Inflammatory macrophage (primary cell): ENCODE measurements around the gene CHTF8.

Experiments used
- DNase-seq, 2 donors: peaks; one replicate each; pipeline ENCODE4 v3.0.0-alpha.2; 2020 to 2022

CHTF8 gene

DNA sequence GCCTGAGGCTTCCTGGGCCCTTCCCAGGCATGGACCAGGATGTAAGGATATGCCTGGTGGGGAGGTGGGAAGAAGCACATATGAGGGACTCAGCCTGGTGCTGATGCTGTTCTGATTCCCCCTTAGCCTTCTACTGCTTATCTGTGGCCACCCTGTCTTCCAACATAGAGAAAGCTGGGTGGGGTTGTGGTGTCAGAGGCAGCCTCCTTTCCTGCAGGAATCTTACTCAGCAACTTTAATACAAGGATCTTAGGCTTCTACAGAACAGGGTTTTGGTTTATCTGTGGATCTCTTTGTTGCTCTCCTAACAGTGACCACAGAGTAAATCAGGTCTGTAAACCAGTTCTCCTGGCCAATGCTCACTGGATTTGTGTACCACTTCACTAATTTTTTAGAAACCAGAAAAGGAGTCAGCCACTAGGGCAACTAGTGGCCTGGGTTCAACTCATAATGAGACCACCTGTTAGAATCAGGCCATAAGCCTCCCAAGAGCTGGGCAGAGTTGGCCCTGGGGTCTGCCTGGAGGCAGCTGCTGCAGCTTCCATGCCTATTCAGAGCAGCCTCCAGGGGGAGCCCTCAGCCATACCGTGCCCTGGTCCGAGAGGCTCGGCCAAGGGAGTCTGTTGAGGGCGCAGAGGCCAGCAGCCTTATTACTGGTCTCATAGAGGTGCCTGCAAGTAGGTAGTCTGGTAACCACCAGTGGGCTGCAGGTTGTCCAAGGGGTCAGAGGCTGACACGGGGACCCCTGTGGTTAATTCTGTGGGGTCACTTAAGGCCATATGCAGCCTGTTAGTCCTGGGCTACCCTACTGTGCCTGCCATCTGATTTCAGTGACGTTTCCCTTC lies 19.9 kb downstream of the CHTF8 start:
- DNase-seq = peak; percentile 40 to 56

DNA sequence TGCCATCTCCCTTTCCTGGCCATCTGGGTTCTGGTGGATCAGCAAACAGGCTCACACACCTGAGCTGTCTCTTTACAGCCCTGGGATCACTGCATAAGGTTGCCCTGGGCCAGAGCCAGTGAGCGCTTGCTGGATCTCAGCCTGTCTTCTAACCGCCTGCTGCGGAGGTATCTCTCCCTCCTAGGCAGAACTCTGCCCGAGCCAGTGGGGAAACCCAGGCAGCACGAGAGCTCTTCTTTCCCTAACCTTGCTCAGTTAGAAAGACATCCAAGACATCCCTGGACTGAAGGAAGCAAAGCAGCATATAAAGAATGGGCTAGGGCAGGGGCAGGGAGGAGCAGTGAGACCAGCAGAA lies 20.5 kb downstream of the CHTF8 start:
- DNase-seq = no peak

DNA sequence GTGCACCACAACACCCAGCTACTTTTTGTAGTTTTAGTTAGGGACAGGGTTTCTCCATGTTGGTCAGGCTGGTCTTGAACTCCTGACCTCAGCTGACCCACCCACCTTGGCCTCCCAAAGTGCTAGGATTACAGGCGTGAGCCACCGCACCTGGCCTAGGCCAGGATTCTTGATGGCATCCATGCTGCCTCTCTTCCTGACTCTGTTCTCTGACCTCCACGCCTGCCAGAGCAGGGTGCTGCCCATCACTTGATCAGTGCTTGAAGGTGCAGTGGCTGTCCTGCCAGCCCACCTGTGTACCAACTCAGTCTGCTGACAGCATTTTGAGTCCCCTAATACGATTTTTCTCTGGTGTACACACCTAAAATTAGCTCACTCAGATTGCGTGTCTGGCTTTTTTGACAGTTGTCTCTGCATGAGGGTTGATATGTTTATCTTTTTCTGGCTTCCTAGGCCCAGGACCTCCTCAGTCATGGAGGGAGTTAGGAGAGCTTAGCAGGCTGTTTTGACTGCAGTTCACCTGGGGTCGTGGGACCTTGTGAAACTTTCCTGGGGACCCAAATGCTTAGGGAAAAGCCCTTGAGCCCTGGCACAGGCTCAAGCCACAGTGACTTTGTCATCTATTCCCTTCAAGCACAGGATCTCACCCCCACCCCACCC lies 21.0 kb downstream of the CHTF8 start:
- DNase-seq = no peak

DNA sequence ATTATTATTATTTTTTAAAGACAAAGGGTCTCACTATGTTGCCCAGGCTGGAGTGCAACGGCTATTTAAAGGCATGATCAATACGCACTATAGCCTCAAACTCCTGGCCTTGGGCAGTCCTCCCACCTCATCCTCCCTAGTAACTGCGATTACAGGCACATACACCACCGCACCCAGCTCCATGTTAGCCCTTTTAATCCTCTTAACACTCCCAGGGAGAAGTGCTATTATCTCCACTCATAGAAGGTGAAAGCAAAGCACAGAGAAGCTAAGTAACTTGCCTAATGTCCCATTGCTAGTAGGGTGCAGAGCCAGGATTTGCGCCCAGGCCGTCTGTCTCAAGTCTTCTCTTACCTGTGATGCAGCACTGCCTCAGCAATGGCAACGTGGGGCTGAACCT lies 22.0 kb downstream of the CHTF8 start:
- no peak for DNase-seq

DNA sequence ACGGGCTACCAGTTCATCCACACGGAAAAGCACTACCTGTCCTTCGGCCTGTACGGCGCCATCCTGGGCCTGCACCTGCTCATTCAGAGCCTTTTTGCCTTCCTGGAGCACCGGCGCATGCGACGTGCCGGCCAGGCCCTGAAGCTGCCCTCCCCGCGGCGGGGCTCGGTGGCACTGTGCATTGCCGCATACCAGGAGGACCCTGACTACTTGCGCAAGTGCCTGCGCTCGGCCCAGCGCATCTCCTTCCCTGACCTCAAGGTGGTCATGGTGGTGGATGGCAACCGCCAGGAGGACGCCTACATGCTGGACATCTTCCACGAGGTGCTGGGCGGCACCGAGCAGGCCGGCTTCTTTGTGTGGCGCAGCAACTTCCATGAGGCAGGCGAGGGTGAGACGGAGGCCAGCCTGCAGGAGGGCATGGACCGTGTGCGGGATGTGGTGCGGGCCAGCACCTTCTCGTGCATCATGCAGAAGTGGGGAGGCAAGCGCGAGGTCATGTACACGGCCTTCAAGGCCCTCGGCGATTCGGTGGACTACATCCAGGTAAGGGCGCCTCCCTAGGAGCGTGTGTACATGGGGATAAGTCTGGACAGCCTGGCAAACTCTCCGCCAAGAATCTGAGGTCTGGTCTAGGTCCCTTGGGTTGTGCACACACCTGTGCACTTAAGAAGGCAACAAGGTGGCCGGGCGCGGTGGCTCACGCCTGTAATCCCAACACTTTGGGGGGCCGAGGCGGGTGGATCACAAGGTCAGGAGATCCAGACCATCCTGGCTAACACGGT lies 22.7 kb downstream of the CHTF8 start:
- no peak for DNase-seq

DNA sequence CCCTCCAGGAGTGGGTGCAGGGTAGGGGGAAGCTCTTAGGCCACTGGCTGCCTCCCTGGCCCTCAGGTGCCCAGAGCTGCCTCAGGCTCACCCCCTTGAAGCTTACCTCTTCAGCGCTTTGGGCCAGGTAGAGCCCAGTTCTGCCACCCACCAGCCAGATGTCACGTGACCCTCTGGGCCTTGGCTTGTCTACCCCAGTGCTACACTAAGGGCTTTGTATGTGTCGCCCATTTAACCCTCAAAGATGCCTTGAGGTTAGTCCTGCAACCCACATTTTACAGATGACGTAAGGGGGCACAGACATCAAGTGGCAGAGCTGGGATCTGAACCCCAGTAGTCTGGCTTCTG lies 23.5 kb downstream of the CHTF8 start:
- DNase-seq = no peak

DNA sequence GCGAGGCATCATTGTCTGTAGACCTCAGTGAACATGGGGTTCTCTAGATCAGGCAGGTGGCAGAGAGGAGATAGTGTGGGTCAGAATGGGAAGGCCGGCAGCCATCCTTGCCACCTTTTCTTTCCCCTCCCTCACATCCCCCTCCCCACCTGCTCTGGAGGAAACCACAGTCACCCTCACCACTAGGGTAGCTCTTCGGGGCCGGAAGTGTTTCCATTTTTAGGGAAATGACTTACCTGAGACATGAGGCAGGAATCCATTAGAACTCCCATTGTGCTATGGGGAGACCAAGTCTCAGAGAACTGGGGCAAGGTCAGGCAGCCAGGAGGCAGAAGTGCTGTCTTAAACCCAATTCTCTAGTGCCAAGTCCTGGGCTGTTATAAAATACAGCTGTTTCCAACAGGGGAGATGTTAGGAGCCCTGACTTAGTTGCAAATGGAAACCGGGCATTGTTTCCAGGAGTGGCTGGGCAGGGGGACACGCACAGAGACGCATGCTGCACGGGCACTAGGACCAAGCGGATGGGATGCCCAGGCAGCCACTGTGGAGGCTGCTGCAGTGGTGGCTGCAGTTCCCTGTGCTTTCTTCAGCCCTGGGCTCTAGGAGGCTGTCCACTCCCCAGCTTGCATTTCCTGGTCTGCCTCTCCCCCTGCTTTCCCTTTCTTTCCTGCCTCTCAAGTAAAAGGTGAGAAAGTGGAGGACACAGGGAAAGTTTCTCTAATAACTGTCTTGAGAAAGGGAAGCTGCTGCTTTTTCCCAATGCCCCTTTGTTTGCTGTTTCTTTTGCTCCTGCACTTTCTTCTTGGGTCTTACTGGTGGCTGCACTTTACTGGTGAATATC lies 24.1 kb downstream of the CHTF8 start:
- DNase-seq = no peak

DNA sequence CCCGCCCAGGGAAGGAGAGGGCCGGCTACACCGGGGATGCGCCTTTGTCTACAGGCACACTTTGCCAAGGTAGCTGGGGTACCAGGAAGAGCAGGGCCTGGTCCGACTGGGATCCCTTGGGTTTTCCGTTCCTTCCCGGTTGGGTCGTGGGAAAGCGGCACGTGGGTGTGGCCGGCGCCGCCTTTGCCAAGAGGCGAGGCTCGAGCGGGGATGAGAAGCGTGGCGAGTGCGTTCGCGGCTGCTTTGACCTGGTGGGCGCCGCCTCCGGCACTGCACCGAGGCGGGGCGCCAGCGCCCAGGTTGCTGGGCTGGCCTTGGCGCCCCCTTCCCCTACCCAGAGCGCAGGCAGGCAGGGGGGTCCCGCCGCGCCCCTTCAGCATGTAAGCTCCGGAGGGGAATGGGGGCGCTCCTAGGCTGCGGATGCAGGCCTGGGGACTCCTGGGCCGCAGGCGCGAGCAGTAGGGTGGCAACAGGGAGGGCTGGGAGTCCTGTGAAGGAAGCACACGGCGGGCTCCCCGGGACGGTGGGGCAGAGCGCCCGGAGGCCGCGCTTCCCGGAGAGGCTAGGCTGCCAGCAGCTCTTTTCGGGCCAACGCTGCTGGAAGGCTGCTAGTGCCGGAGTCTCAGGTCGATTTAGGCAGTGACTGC lies 24.9 kb downstream of the CHTF8 start:
- DNase-seq = no peak

DNA sequence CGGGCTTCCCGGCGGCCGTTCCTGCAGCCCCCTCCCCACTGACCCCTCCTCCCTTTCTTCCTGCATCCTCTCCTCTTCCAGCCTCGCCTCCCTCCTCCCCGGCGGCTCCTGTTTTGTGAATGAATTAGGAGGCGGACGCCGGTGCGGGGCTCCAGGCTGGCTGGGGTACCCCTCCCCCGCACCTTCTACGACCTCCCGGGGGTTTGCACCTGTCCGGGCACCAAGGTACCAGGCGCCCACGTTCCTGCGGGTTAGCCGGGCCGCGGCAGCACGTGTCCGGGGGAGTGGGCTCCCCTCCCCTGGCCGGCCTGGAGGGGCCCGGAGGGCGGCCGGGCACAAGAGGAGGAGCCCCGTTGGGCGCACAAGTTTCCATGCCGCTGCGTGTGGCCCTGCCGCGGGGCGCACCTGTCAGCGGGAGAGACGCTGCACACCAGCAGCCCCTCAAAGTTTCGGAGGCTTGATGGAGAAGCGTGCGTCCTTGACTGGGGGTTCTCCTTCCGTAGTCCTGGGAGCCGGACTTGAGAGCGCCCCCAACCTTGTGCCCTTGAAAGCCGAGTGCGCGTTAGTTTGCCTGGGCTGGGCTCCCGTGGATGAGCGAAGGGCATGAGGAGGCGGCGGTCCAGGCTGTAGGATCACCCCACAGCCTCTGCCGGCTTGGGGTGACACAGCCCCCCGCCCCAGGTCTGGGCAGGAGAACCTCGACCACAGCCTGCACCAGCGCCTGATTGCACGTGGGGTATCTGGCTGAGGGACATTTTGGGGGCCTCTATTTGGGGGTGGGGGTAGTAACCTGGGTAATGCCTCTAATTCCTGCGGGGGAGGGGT lies 25.7 kb downstream of the CHTF8 start:
- DNase-seq = no peak

DNA sequence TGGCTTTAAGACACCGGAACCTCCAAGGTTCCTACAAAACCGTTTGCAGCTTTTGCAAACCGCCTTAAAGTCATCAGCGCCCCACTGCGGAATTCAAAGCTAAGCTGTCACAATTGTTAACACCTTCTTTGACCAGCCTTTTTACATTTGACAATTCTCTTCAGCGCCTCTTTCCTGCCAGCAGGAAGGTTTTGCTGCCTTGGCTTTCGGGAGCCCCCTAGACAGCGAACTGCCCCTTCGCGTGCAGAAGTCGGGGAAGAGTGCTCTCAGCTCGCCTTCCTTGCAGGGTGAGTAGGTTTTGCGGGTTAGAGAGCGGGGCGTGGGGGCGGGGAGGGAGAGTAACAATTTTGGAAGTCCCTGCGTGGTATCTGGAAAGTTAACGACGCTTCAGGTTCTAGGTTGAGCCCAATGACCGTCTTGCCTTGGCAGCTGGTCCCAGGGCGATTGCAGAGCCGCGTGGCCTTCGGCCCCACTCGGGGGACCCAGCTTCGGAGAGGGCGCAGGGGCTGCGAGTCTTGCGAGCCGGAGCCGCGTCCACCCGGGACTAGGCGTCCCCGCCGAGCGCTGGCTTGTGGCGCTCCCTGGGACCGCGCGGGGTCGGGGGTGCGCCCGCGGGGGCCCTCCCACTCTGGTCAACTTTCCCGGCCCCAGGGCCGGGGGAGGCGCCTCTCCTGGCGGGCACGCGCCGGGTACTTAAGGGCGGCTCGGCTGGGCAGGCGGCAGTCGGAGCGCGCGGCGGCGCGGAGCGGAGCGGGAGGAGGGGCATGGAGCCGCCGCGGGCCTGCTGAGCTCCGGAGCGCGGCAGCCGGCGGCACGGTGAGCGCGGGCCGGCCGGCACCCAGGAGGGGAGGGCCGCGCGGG lies 26.7 kb downstream of the CHTF8 start, which contains the start of gene HAS3:
Gene HAS3, plus strand, starts transcription at position 153 of the 861 bp plus-strand sequence. CDS start 3,743 bp downstream, outside the sequence.
- DNase-seq = peak; percentile 13 to 54

DNA sequence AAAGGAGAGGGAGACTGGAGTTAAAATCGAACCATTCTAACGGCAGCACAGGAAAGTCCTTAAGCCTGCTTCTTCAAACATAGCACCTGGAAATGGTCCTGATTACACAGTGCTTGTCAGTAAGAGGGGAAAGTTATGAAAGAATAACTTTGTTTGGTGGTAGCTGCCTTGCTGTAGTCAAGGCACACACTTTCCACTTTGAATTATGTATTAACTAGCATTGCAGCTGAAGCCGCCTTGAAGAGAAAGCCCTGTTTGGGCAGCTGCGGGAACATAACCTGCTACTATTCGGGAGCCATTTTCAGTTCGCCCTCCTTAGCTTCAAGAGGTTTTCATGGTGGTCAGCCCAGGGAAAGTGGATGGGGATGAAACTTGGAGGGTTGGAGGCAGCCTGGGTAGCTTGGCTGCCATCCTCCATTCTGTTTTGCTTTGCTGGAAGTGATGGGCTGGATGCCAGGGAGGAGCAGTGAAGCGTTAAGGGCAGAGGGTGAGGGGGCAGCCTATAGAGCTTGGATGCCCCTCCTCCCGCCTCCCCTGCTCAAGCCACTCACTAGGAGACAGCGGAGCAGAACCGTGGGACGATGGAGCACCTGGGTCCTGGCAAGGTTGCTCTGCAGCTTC lies 32.2 kb downstream of the CHTF8 start:
- no peak for DNase-seq

DNA sequence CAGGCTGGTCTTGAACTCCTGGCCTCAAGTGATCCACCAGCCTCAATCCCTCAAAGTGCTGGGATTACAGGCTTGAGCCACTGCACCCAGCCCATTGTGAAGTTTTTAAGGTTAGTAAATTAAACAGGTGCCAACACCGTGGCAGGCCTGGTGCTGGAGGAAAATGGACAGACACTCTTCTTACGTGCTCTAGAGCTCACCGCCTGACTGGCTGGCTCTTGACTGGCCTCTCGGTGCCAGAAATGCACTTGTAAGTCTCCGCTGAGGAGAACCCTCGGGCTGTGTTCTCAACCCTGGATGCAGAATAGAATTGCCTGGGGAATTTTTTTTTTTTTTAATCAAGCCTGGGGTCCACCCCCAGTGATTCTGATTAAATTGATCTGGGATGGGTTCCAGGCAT lies 37.2 kb downstream of the CHTF8 start:
- DNase-seq = no peak

DNA sequence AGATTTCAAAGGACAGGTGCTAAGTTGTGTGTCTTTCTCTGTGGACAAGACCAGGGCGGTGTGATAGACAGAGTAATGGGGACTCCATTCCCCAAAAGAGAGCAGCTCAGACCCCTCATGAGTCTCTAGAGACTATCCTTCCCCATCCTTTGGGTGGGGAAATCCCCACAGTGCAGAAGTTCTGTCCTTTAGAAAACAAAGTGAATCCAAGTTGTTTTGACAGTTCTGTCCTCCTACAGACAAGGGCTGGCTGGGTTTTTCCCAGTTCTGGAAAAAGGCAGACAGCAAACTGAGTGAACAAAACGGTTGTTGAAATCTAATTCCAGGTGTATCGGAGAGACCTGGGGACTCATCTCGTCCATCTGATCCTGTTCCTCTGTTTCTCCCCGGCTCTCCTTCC lies 37.9 kb downstream of the CHTF8 start:
- no peak for DNase-seq

DNA sequence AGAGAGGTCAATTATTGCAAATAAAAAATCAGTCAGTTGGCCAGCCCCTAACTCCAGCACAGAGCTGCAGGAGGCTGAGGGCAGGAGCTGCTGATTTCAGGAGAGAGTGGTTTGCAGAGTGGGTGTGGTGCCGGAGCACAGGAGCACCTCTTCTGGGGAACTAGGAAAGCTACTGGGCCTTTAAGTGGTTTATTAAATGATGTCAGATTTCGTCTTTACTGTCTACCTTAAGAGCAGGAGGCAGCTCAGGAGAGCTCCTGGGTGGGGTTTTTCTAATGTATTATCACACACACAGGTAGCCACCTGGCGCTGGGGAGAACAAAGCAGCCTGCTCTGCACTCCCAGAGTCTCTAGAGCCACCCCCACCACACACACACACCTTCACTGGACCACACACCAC lies 38.4 kb downstream of the CHTF8 start:
- DNase-seq = no peak

DNA sequence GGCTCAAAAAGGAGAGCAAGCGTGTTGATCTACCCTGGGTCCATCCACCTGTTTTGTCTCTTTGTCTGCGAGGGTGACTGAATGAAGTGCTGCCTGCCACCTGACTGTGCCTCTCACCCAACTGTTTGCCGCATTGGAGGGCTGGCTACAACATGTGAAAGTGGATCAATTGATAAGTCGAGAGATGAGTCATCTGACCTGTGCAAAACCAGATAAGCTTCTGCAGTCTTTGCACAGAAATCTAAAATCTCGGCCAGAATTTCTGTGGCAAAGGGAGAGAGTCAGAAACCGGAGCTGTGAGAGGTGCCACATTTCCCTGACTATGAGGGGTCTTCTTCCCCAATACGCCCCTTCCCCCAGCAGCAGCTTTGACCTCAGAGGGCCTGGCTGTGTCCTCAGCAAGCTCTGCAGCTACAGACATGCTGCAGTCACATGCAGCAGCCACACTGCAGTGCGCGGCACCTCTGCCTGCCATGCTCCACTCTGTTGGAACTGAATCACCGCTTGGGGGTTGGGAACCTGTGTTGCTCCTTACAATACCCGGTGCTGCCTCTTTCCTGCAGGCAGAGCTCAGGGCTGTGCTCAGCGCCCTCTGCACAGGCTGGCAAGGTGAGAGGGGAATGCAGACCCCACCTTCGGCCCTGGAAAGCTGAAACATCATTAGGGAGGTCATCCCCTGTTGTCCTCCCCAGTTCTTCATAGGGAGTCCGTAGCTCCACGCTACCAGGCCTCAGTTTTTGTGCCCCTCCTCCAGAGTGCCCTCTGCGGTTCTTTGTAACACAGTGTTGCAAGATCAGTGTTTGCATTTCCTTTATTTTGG lies 43.1 kb downstream of the CHTF8 start:
- no peak for DNase-seq

DNA sequence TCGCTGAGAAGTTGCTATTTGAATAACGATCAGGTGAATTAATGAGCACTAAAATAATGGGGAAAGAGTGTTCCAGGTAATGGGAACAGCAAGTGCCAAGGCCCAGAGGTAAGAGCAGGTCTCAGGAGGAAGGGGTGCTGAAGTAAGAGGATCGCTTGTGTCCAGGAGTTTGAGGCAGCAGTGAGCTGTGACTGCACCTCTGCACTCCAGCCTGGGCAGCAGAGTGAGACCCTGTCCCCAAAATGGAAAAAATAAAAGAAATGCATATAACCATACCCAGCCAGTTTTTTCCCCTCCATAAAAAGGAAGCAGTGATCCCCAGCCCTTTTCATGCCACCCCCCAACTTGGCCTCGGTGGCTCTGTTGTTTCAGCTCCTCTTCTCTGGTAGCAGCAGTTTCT lies 43.7 kb downstream of the CHTF8 start:
- DNase-seq = no peak

DNA sequence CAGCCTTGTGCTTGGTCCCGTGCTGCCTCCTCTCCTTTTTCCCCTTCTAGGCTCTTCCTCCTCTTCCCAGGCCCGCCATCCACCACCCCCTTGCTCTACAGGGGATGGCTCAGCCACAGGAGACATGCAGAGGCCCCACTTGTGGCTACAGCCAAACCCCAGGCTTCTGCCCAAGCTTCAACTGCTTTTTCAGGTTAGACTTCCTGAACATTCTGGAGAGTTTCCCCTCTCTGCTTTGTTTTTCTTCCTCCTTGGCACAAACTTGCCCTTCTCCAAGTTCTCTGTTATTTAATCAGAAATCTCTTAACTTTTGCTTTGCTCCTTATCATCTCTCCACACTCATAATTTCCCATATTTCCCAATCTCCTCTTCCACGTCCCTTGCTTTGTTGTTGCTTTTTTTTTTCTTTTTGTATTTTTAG lies 45.2 kb downstream of the CHTF8 start:
- DNase-seq = no peak

DNA sequence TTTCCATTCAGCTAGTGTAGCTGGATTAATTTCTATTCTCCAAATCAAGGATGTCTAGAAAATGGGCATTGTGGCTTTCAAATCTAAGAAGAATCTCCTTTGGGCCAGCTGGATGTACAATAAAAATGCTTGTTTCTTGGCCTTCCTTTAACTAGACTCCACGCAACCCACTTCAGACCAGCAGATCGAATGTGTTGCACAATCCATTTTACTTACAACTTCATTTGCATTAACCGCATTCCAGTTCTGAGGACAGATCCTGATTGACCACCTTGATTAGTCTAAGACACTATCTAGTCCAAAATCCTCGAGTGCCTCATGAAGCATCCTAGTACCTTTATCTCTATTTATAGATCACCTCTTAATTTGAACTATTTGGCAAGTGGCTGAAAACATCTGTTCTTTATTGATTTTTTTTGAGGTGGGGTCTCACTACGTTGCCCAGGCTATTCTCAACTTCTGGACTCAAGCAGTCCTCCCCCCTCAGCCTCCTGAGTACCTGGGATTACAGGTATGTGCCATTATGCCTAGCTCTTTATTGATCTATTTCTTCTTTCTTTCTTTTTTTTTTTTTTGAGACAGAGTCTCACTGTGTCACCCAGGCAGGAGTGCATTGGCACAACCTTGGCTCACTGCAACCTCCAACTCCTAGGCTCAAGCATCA lies 47.2 kb downstream of the CHTF8 start:
- no peak for DNase-seq
